HepG2 (cell line): ENCODE data around the gene ZNF513. TPM values are rescaled to one million over a fixed set of nuclear protein-coding genes. Genes with fewer than 3 reads are reported as not detected.

Experiments used
- DMAP1 ChIP-seq: IDR thresholded peaks from 2 replicates; pipeline ENCODE4 v1.6.1; 2016
- GATA4 ChIP-seq: sonication (generic); IDR thresholded peaks from 2 replicates; pipeline ENCODE4 v1.6.1; 2016; ENCODE audit warnings: antibody characterized with exemption, low read depth, borderline replicate concordance
- HMGA1 ChIP-seq: sonication (generic); formaldehyde crosslinking; conservative IDR thresholded peaks from 2 replicates; pipeline ENCODE4 v1.4.0; 2020; ENCODE audit warnings: missing genetic modification reagents
- JUND ChIP-seq: sonication (generic); formaldehyde crosslinking; IDR thresholded peaks from 2 replicates; pipeline ENCODE4 v1.8.0; 2022; ENCODE audit warnings: mild to moderate bottlenecking, missing genetic modification reagents
- KDM5B ChIP-seq: sonication (generic); formaldehyde crosslinking; IDR thresholded peaks from 2 replicates; pipeline ENCODE4 v1.4.0; 2020; ENCODE audit warnings: missing genetic modification reagents, mild to moderate bottlenecking, borderline replicate concordance
- POGZ ChIP-seq: sonication (generic); formaldehyde crosslinking; IDR thresholded peaks from 2 replicates; pipeline ENCODE4 v1.4.0; 2020; ENCODE audit warnings: mild to moderate bottlenecking, missing genetic modification reagents
- REXO4 ChIP-seq: sonication (generic); formaldehyde crosslinking; IDR thresholded peaks from 2 replicates; pipeline ENCODE4 v1.8.0; 2022; ENCODE audit warnings: missing genetic modification reagents, mild to moderate bottlenecking, borderline replicate concordance
- RORA ChIP-seq: sonication (generic); formaldehyde crosslinking; IDR thresholded peaks from 2 replicates; pipeline ENCODE4 v1.5.0; 2020; ENCODE audit warnings: mild to moderate bottlenecking, missing genetic modification reagents, moderate library complexity
- SIN3A ChIP-seq: IDR thresholded peaks from 2 replicates; pipeline ENCODE4 v1.6.1; 2011; ENCODE audit warnings: low read depth, mild to moderate bottlenecking, control low read depth, low read length, borderline replicate concordance
- TAF15 ChIP-seq: fragments of 200-400 bp; formaldehyde crosslinking; IDR thresholded peaks from one replicate; pipeline ENCODE4 v1.6.1; 2018; ENCODE audit warnings: mild to moderate bottlenecking, low read depth, low read length; ENCODE audit not compliant: poor library complexity, severe bottlenecking
- XRCC5 ChIP-seq: fragments of 200-400 bp; formaldehyde crosslinking; optimal IDR thresholded peaks from 2 replicates; pipeline ENCODE3; 2017; ENCODE audit warnings: mild to moderate bottlenecking, low read length
- ZNF20 ChIP-seq: sonication (generic); formaldehyde crosslinking; IDR thresholded peaks from 2 replicates; pipeline ENCODE4 v1.4.0; 2020; ENCODE audit warnings: mild to moderate bottlenecking, moderate library complexity, missing genetic modification reagents
- ZNF337 ChIP-seq: sonication (generic); formaldehyde crosslinking; IDR thresholded peaks from 2 replicates; pipeline ENCODE4 v1.5.1; 2020; ENCODE audit warnings: missing genetic modification reagents, low read depth, mild to moderate bottlenecking, borderline replicate concordance
- ZNF446 ChIP-seq: sonication (generic); formaldehyde crosslinking; IDR thresholded peaks from 2 replicates; pipeline ENCODE4 v1.5.0; 2020; ENCODE audit warnings: mild to moderate bottlenecking, missing genetic modification reagents
- ZNF589 ChIP-seq: sonication (generic); formaldehyde crosslinking; conservative IDR thresholded peaks from 2 replicates; pipeline ENCODE4 v1.8.0; 2022; ENCODE audit warnings: mild to moderate bottlenecking, moderate library complexity, missing genetic modification reagents
- ZNF724P ChIP-seq: sonication (generic); formaldehyde crosslinking; IDR thresholded peaks from 2 replicates; pipeline ENCODE4 v1.8.0; 2022; ENCODE audit warnings: missing genetic modification reagents, borderline replicate concordance
- polyA plus RNA-seq, 8 experiments: library from polyadenylated mRNA; depleted of rRNA in 3 of 8; stranded (reverse) in 7 of 8; unstranded in 1 of 8; fragments of >200 nt; fragmentation: Illumina TruSeq in 4 of 8; extraction: Trizol in 4 of 8; gene quantifications; 2 replicates each; pipeline versions ENCODE4 v1.2.1 to v1.2.3, GENCODE V29; 2011 to 2016; ENCODE audit warnings: low read depth in 4 of 8, missing spikeins in 1 of 8, mixed read lengths in 1 of 8; ENCODE audit not compliant: insufficient read depth in 1 of 8
- total RNA-seq, 5 experiments: library from RNA; depleted of rRNA; stranded (reverse); fragments of >200 nt; fragmentation: Illumina TruSeq; extraction: Trizol; gene quantifications; 2 replicates each; pipeline ENCODE4 v1.2.3, GENCODE V29; 2016; ENCODE audit warnings: low read depth in 1 of 5
- TF ChIP-seq, protein P1 (sequence below): fragments of 450-650 bp; IDR thresholded peaks from 2 replicates; pipeline ENCODE4 v1.6.1; 2017; ENCODE audit warnings: mild to moderate bottlenecking
- TF ChIP-seq, protein P2 (sequence below): sonication (generic); formaldehyde crosslinking; IDR thresholded peaks from 2 replicates; pipeline ENCODE4 v1.4.0; 2020; ENCODE audit warnings: mild to moderate bottlenecking, missing genetic modification reagents
- TF ChIP-seq, protein P3 (sequence below): sonication (generic); formaldehyde crosslinking; IDR thresholded peaks from 2 replicates; pipeline ENCODE4 v1.4.0; 2020; ENCODE audit warnings: missing genetic modification reagents
- TF ChIP-seq, protein P4 (sequence below): sonication (generic); formaldehyde crosslinking; IDR thresholded peaks from 2 replicates; pipeline ENCODE4 v1.8.1; 2023; ENCODE audit warnings: missing genetic modification reagents, inconsistent platforms, borderline replicate concordance
- TF ChIP-seq, protein P5 (sequence below): sonication (generic); formaldehyde crosslinking; IDR thresholded peaks from 2 replicates; pipeline ENCODE4 v1.4.0; 2020; ENCODE audit warnings: low read depth, missing genetic modification reagents

The ZNF513 gene
- total and polyA plus RNA-seq, 2 of the 13 experiments (the other 11 are each of a cell fraction or from before 2014, with no cell fraction given): 4.9 to 6.3 TPM

DNA sequence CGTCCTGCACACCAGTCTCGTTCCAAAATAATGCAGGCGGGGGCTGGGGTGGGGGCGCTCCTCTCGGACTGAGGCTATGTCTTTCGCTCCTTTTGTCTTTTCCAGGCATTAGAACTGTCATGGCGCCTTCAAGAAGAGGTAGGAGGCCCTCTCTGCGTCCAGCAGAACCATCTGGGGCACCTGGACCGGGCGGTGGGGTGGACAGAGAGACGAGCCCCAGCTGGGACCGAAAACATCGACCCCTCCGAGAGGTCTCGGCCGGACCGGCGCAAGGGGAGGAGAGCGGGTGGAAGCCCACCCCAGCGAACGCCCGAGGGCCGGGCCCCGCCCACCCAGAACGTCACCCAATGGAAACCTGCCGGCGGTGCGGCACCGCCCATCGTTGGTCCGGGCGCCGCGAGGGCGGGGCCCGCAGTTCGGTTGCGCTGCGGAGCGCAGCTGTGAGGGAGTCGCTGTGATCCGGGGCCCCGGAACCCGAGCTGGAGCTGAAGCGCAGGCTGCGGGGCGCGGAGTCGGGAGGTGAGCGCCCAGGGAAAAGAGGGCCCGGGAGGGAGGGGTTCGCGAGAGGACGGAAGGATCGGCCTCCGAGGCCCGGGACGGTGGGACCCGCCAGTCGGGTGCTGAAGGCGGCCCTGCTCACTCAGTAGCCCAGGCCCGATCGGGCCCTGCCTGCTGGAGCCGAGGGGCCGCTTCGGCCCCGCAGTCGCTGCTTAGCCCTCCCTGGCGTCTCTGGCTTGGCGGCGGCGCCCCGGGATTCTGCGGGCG, 47.9 kb upstream of the ZNF513 start, which contains the start of gene NRBP1 (continued):
- TF ChIP-seq, protein P1, sequence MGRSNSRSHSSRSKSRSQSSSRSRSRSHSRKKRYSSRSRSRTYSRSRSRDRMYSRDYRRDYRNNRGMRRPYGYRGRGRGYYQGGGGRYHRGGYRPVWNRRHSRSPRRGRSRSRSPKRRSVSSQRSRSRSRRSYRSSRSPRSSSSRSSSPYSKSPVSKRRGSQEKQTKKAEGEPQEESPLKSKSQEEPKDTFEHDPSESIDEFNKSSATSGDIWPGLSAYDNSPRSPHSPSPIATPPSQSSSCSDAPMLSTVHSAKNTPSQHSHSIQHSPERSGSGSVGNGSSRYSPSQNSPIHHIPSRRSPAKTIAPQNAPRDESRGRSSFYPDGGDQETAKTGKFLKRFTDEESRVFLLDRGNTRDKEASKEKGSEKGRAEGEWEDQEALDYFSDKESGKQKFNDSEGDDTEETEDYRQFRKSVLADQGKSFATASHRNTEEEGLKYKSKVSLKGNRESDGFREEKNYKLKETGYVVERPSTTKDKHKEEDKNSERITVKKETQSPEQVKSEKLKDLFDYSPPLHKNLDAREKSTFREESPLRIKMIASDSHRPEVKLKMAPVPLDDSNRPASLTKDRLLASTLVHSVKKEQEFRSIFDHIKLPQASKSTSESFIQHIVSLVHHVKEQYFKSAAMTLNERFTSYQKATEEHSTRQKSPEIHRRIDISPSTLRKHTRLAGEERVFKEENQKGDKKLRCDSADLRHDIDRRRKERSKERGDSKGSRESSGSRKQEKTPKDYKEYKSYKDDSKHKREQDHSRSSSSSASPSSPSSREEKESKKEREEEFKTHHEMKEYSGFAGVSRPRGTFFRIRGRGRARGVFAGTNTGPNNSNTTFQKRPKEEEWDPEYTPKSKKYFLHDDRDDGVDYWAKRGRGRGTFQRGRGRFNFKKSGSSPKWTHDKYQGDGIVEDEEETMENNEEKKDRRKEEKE: no peak
- TF ChIP-seq ZNF589 (CRISPR knock-in tag) (peak; percentile 77), GATA4 (peak; percentile 90), TAF15 (peak; percentile 99), REXO4 (CRISPR knock-in tag) (no peak), RORA (CRISPR knock-in tag) (no peak), SIN3A (peak; percentile 91; the same call in 1 of the 2 replicates), KDM5B (CRISPR knock-in tag) (peak; percentile 94), ZNF724P (CRISPR knock-in tag) (peak; percentile 23), JUND (CRISPR knock-in tag) (0 out of 2 replicates have a peak, but pooled peaks have one; percentile 10), POGZ (peak; percentile 86), HMGA1 (CRISPR knock-in tag) (no peak), XRCC5 (peak; percentile 98), ZNF446 (CRISPR knock-in tag) (peak; percentile 80; the same call in 1 of the 2 replicates), ZNF20 (peak; percentile 88; the same call in 1 of the 2 replicates), DMAP1 (peak; percentile 84), ZNF337 (CRISPR knock-in tag) (peak; percentile 50; the same call in 1 of the 2 replicates)
- TF ChIP-seq, protein P2, sequence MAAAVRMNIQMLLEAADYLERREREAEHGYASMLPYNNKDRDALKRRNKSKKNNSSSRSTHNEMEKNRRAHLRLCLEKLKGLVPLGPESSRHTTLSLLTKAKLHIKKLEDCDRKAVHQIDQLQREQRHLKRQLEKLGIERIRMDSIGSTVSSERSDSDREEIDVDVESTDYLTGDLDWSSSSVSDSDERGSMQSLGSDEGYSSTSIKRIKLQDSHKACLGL (CRISPR knock-in tag): peak; percentile 82
- TF ChIP-seq, protein P3, sequence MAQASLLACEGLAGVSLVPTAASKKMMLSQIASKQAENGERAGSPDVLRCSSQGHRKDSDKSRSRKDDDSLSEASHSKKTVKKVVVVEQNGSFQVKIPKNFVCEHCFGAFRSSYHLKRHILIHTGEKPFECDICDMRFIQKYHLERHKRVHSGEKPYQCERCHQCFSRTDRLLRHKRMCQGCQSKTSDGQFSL (CRISPR knock-in tag): peak; percentile 39
- TF ChIP-seq, protein P4, sequence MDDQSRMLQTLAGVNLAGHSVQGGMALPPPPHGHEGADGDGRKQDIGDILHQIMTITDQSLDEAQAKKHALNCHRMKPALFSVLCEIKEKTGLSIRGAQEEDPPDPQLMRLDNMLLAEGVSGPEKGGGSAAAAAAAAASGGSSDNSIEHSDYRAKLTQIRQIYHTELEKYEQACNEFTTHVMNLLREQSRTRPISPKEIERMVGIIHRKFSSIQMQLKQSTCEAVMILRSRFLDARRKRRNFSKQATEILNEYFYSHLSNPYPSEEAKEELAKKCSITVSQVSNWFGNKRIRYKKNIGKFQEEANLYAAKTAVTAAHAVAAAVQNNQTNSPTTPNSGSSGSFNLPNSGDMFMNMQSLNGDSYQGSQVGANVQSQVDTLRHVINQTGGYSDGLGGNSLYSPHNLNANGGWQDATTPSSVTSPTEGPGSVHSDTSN: peak; percentile 88
- TF ChIP-seq, protein P5, sequence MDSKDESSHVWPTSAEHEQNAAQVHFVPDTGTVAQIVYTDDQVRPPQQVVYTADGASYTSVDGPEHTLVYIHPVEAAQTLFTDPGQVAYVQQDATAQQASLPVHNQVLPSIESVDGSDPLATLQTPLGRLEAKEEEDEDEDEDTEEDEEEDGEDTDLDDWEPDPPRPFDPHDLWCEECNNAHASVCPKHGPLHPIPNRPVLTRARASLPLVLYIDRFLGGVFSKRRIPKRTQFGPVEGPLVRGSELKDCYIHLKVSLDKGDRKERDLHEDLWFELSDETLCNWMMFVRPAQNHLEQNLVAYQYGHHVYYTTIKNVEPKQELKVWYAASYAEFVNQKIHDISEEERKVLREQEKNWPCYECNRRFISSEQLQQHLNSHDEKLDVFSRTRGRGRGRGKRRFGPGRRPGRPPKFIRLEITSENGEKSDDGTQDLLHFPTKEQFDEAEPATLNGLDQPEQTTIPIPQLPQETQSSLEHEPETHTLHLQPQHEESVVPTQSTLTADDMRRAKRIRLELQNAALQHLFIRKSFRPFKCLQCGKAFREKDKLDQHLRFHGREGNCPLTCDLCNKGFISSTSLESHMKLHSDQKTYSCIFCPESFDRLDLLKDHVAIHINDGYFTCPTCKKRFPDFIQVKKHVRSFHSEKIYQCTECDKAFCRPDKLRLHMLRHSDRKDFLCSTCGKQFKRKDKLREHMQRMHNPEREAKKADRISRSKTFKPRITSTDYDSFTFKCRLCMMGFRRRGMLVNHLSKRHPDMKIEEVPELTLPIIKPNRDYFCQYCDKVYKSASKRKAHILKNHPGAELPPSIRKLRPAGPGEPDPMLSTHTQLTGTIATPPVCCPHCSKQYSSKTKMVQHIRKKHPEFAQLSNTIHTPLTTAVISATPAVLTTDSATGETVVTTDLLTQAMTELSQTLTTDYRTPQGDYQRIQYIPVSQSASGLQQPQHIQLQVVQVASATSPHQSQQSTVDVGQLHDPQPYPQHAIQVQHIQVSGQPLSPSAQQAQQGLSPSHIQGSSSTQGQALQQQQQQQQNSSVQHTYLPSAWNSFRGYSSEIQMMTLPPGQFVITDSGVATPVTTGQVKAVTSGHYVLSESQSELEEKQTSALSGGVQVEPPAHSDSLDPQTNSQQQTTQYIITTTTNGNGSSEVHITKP (CRISPR knock-in tag): peak; percentile 96
